Keratinocyte (primary cell): ENCODE data around the gene TEAD4. TPM values are rescaled to one million over a fixed set of nuclear protein-coding genes. Genes with fewer than 3 reads are reported as not detected.

Experiments
- DNase-seq: peaks from one replicate; pipeline ENCODE4 v3.0.0-alpha.2; 2011; ENCODE audit warnings: low read depth, missing footprints, low spot score
- FAIRE-seq: peaks from 2 replicates; lab custom pipeline; 2011; peaks lifted over from hg19 to GRCh38; lab: Jason Lieb, UNC
- H2AFZ ChIP-seq: 2 replicates; pipeline ENCODE4 v1.6.0; 2012; ENCODE audit warnings: low read length, control low read depth, inconsistent platforms; ENCODE audit not compliant: control insufficient read depth
- H3K27ac ChIP-seq: 2 replicates; pipeline ENCODE4 v1.5.1; 2011; ENCODE audit warnings: low read length; ENCODE audit not compliant: control insufficient read depth, insufficient read depth
- H3K27me3 ChIP-seq: 3 replicates; pipeline ENCODE4 v1.6.0; 2011; ENCODE audit warnings: low read length; ENCODE audit not compliant: control insufficient read depth, insufficient read depth; ENCODE audit errors: extremely low read depth
- H3K36me3 ChIP-seq, 2 experiments: 2 replicates in 1 of 2; 3 replicates in 1 of 2; pipeline ENCODE4 v1.5.1; 2011; ENCODE audit warnings: low read length in 2 of 2, mild to moderate bottlenecking in 1 of 2; ENCODE audit not compliant: control insufficient read depth in 2 of 2, insufficient read depth in 2 of 2; ENCODE audit errors: extremely low read depth in 1 of 2
- H3K4me1 ChIP-seq: 3 replicates; pipeline ENCODE4 v1.5.1; 2011; ENCODE audit warnings: low read length; ENCODE audit not compliant: control insufficient read depth, insufficient read depth; ENCODE audit errors: extremely low read depth
- H3K4me2 ChIP-seq: 3 replicates; pipeline ENCODE4 v1.6.0; 2011; ENCODE audit warnings: low read depth, low read length; ENCODE audit not compliant: control insufficient read depth, insufficient read depth; ENCODE audit errors: extremely low read depth
- H3K4me3 ChIP-seq, 3 experiments: fragments of 200-600 bp in 1 of 3; sonication (generic) in 1 of 3; 2 replicates in 2 of 3; 3 replicates in 1 of 3; pipeline ENCODE4 v1.5.1; 2011 to 2016; ENCODE audit warnings: low read length in 3 of 3, mild to moderate bottlenecking in 3 of 3, control low read depth in 2 of 3, inconsistent platforms in 1 of 3, low read depth in 1 of 3, mixed read lengths in 1 of 3, mixed run types in 1 of 3, moderate library complexity in 1 of 3; ENCODE audit not compliant: control insufficient read depth in 2 of 3, insufficient read depth in 2 of 3; ENCODE audit errors: extremely low read depth in 1 of 3
- H3K79me2 ChIP-seq: 2 replicates; pipeline ENCODE4 v1.6.0; 2012; ENCODE audit warnings: low read length; ENCODE audit not compliant: control insufficient read depth, insufficient read depth
- H3K9ac ChIP-seq: 3 replicates; pipeline ENCODE4 v1.6.0; 2011; ENCODE audit warnings: low read length; ENCODE audit not compliant: control insufficient read depth, insufficient read depth; ENCODE audit errors: extremely low read depth
- H3K9me1 ChIP-seq: 3 replicates; pipeline ENCODE4 v1.6.0; 2011; ENCODE audit warnings: low read length; ENCODE audit not compliant: control insufficient read depth, insufficient read depth; ENCODE audit errors: extremely low read depth
- H3K9me3 ChIP-seq: 2 replicates; pipeline ENCODE4 v1.5.1; 2012; ENCODE audit warnings: low read depth, low read length; ENCODE audit not compliant: control insufficient read depth
- H4K20me1 ChIP-seq: 3 replicates; pipeline ENCODE4 v1.6.0; 2011; ENCODE audit warnings: low read length; ENCODE audit not compliant: control insufficient read depth, insufficient read depth; ENCODE audit errors: extremely low read depth
- EZH2 ChIP-seq: IDR thresholded peaks from one replicate; pipeline ENCODE4 v1.6.1; 2012; ENCODE audit warnings: inconsistent platforms, mild to moderate bottlenecking, low read length, moderate library complexity
- dilution Hi-C: fragments of 300-500 bp; cut with MboI; formaldehyde crosslinking; loops from one replicate; pipeline ENCODE4 v1.7.0; 2020; ENCODE audit warnings: low sequenced_read_pairs; ENCODE audit not compliant: extremely low pct_ligation_motif_present
- polyA plus RNA-seq, 5 experiments: library from polyadenylated mRNA; depleted of rRNA in 3 of 5; stranded (reverse) in 3 of 5; stranded (forward) in 1 of 5; unstranded in 1 of 5; fragments of >200 nt; gene quantifications; 1 replicate in 1 of 5; 2 replicates in 3 of 5; 3 replicates in 1 of 5; pipeline versions ENCODE4 v1.2.1 to v1.2.3, GENCODE V29; 2011 to 2012; ENCODE audit warnings: missing spikeins in 2 of 5, low read depth in 1 of 5, low replicate concordance in 1 of 5
- TF ChIP-seq, protein P1 (sequence below), 3 experiments: IDR thresholded peaks in 1 of 3; conservative IDR thresholded peaks in 1 of 3; optimal IDR thresholded peaks in 1 of 3; 2 replicates in 2 of 3; 3 replicates in 1 of 3; pipeline versions ENCODE3 to v1.5.1; 2011; ENCODE audit warnings: low read length in 3 of 3, mild to moderate bottlenecking in 3 of 3, moderate library complexity in 2 of 3, control low read depth in 1 of 3, inconsistent platforms in 1 of 3; ENCODE audit not compliant: insufficient read depth in 2 of 3; ENCODE audit errors: extremely low read depth in 1 of 3

Gene TEAD4
- polyA plus RNA-seq, 1 donor (not counting 4 experiments of a cell fraction or from before 2014, with no cell fraction given) = 8.1 TPM

DNA sequence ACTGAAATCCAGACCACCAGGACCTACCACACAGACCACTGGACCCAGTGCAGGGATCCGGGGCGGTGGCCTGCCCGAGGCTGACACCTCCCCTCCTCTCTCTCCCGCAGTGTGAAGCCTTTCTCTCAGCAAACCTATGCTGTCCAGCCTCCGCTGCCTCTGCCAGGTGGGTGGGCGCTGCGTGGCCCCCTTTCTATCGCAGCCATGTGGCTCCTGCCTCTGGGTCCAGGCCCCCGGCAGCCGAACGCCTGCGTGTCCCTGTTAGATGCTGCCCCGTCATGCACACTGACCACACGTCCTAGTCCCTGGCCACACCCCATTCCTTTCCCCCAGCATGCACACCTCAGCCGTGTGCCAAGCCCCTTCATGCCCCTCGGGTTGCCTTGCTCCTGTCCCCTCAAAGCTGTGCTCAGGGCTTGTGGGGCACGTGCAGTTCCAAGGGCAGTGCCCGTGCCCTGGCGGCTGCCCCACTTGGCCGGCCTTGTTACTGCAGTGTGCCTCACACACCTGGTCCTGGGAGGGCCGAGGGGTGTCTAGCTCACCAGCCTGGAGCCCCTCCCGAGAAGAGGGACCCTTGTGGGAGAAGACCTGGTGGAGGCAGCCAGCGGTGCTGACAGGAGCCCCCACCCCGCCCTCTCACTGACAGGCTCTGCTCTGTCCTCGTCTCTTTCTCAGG, 59.9 kb downstream of the TEAD4 start:
- Histone ChIP-seq H3K4me1 (no peaks in the 10 kb centered on the region), H3K4me3 (no peak overlapping the region), H3K36me3 (peaks cover 0 to 5% of the 10 kb centered on the region in 2 experiments), H3K9ac (no peak overlapping the region), H3K27ac (no peak overlapping the region), H3K79me2 (no peaks in the 10 kb centered on the region), H3K4me2 (no peak overlapping the region), H3K9me3 (no peaks in the 10 kb centered on the region), H3K27me3 (no peaks in the 10 kb centered on the region), H3K9me1 (no peaks in the 10 kb centered on the region), H2AFZ (no peak overlapping the region), H4K20me1 (no peaks in the 10 kb centered on the region)
- no peak for TF ChIP-seq EZH2
- TF ChIP-seq, protein P1, sequence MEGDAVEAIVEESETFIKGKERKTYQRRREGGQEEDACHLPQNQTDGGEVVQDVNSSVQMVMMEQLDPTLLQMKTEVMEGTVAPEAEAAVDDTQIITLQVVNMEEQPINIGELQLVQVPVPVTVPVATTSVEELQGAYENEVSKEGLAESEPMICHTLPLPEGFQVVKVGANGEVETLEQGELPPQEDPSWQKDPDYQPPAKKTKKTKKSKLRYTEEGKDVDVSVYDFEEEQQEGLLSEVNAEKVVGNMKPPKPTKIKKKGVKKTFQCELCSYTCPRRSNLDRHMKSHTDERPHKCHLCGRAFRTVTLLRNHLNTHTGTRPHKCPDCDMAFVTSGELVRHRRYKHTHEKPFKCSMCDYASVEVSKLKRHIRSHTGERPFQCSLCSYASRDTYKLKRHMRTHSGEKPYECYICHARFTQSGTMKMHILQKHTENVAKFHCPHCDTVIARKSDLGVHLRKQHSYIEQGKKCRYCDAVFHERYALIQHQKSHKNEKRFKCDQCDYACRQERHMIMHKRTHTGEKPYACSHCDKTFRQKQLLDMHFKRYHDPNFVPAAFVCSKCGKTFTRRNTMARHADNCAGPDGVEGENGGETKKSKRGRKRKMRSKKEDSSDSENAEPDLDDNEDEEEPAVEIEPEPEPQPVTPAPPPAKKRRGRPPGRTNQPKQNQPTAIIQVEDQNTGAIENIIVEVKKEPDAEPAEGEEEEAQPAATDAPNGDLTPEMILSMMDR (optimal IDR thresholded peaks at IDR 0.05 in 1 of 3, IDR thresholded peaks at IDR 0.05 in 1 of 3, conservative IDR thresholded peaks at IDR 0.05 in 1 of 3; ENCODE audit: extremely low read depth in 1 of 3, insufficient read depth in 2 of 3, low read length in 3 of 3) = no peak
- dilution Hi-C loops = no loop called here
- FAIRE-seq (no peak), DNase-seq (no peak)

- Histone ChIP-seq H2AFZ (no peak overlapping the region), H3K9me3 (no peaks in the 10 kb centered on the region), H3K36me3 (peaks cover 0 to 5% of the 10 kb centered on the region in 2 experiments), H3K4me2 (no peak overlapping the region), H3K9me1 (no peaks in the 10 kb centered on the region), H3K4me3 (no peak overlapping the region), H3K9ac (no peak overlapping the region), H3K4me1 (no peaks in the 10 kb centered on the region), H3K27me3 (no peaks in the 10 kb centered on the region), H4K20me1 (no peaks in the 10 kb centered on the region), H3K27ac (no peak overlapping the region), H3K79me2 (no peaks in the 10 kb centered on the region)
- FAIRE-seq (no peak), DNase-seq (no peak)
- dilution Hi-C loops = no loop called here
- TF ChIP-seq, protein P1 (optimal IDR thresholded peaks at IDR 0.05 in 1 of 3, IDR thresholded peaks at IDR 0.05 in 1 of 3, conservative IDR thresholded peaks at IDR 0.05 in 1 of 3; ENCODE audit: extremely low read depth in 1 of 3, insufficient read depth in 2 of 3, low read length in 3 of 3) = no peak
- TF ChIP-seq EZH2 = no peak
These were observed 61.2 kb downstream of the TEAD4 start for GRCh38 chr12:3020399-3020798.
